ENCODE measurements around the gene MYLK.

Gene MYLK

GRCh38 chr3:123800362-123800682 lies 83.8 kb downstream of the MYLK start:
- intact Hi-C loops (cut with DNase I) = no loop called here

DNA sequence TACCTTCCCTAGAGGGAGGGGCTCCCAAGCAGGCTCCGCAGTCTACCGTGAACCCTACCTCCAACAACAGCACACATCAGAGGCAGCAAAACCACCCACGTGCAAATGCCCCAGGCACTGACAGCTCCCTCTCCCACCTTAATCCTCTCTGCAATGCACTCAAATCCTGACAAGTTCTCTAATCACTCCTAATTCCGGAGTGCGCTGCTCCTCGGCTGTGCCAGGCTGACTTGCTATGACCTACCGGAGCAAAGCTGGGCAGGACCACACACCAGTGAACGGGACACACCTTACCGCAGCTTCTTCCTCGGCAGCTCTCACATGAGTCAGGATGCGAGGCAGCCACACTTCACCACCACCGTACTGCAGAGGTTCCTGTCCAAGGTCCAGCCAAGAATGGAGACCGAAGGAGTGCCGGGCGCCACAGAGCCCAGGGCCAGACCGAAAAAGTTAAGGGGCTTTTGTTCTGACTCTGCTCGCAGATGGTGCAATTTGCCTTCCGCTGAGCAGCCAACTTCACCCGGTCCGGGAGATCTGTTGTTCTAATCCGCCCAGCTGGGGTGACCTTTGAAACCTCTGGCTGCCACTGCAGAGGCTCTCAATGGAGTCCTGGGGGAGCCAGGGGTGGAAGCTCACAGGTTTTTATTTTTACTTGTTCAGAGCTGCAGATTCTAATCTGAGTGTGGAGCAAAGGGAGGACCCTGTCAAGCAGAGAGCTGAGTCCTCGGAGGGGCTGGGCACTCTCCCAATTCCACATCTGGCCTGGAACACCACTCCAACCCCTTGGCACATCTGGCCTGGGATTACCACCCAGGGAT lies 84.4 kb downstream of the MYLK start:
- intact Hi-C loops (cut with DNase I) = no loop called here
- DNase-seq = peak in 4 of 42 donors; percentile 1 to 6 (median 4)

More at GRCh38 chr3:123800362-123800682, 83.8 kb downstream of the MYLK start:
- no peak for DNase-seq

- intact Hi-C loops (cut with DNase I) = no loop called here
- DNase-seq = no peak
These were observed 85.6 kb downstream of the MYLK start for GRCh38 chr3:123798550-123798949.

GRCh38 chr3:123795471-123796251 lies 88.5 kb downstream of the MYLK start:
- DNase-seq = no peak
- intact Hi-C loops (cut with DNase I) = no loop called here

DNA sequence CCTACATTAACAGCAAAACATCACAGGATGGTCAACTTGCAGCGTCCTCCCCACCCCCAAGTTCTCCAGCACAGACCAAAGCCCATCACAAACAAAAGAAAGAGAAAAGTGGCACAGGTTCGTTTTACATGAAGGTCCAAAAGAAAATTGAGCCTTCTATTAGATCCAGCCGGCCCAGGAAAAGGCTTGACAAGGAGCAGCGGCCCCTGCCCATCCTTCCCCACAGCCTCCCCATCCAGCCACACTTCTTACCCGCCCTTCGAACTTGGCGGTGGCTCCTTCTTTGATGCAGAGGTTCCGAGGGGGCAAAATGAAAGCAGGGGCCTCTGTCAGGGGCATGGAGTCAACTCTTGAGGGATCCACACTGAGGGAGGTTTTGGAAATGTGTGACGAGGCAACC lies 90.7 kb downstream of the MYLK start:
- intact Hi-C loops (cut with DNase I) = no loop called here
- no peak for DNase-seq

- no peak for DNase-seq
These were observed 91.5 kb downstream of the MYLK start for GRCh38 chr3:123792473-123793201.

DNA sequence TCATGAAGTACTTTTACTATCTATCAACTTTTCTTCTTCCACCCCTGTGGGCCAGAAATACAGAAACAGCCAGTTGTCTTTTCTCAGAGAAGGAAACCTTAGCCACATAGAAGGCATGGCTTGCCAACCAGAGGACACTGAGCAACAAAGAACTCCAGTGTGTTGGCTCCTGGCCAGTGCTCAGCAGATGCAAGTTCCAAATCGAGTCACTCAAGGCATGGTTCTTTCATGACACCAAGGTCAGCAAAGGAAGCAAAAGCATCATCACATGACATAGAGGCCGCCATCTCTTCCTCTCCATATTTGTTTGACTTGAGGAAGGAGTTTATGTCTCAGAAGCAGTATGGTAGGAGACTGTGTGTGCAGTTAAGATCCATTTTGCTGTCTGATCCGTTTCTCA lies 92.2 kb downstream of the MYLK start:
- intact Hi-C loops (cut with DNase I) = no loop called here
- DNase-seq = peak in 19 of 42 donors; percentile 9 to 63 (median 30)

More at GRCh38 chr3:123792473-123793201, 91.5 kb downstream of the MYLK start:
- intact Hi-C loops (cut with DNase I) = no loop called here

GRCh38 chr3:123791417-123791816 lies 92.7 kb downstream of the MYLK start:
- no peak for DNase-seq
- intact Hi-C loops (cut with DNase I) = no loop called here

GRCh38 chr3:123791073-123791370 lies 93.1 kb downstream of the MYLK start:
- intact Hi-C loops (cut with DNase I) = no loop called here

DNA sequence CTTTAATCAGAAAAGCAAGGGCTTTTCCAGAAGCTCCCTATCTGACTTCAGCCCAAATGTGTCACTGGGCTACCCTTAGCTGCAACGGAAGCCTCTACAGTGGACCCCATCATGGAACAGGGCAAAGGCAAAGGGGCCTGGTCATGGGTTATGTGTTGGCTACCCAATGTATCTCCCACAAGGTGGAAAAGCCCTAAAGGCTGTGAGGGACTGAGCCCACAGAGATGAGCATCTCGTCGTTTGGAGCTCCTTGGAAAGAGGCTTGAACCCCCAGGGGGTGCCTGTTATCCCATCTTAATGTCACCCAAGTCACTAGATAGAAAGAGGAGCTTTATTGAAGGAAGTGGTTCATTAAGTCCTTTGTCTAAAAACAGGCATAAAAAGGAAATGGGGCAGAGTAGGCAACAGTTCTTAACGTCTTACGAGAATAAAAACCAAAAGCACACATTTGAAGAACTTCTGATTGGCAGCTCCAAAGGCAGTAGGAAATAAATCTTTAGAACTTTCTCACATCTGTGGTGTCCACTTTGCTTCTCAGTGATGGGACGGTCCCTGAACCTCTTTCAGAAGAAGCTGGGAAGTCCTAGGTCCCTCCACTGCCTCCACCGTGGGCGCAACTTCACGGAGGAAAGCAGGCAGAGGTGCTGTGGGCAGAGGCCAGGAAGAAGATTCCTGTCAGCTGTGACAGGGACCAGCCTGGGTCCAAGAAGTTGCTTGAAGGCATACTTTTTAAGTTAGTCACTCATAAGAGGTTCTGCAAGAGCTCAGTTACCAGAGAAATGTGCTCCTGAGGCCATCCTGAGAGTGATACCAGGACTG lies 93.7 kb downstream of the MYLK start:
- intact Hi-C loops (cut with DNase I) = no loop called here
- DNase-seq = no peak

More at GRCh38 chr3:123791073-123791370, 93.1 kb downstream of the MYLK start:
- DNase-seq = no peak

DNA sequence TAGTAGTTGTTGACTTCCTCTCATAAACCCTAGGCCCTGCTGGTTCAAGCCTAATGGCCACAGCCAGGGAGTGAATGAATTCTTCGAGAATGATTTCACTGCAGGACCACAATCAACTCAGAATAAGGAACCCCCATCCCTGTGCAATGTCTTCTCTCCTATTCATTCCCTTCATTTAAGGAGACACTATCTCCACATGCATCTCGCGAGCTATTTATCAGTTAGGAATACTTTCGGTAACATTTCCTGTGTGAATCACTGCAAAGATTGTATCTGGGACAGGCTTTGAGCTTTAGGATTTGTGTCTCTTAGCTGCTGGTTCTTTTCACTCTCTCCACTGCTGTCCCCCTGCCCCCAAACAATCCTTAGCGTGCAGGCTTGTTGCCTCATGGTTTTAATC lies 94.4 kb downstream of the MYLK start:
- intact Hi-C loops (cut with DNase I) = no loop called here

GRCh38 chr3:123789160-123789559 lies 95.0 kb downstream of the MYLK start:
- DNase-seq = no peak
- intact Hi-C loops (cut with DNase I) = no loop called here

More for the DNA sequence above, 94.4 kb downstream of the MYLK start:
- no peak for DNase-seq

- intact Hi-C loops (cut with DNase I) = no loop called here
- DNase-seq = no peak
These were observed 95.4 kb downstream of the MYLK start for GRCh38 chr3:123788710-123789109.

DNA sequence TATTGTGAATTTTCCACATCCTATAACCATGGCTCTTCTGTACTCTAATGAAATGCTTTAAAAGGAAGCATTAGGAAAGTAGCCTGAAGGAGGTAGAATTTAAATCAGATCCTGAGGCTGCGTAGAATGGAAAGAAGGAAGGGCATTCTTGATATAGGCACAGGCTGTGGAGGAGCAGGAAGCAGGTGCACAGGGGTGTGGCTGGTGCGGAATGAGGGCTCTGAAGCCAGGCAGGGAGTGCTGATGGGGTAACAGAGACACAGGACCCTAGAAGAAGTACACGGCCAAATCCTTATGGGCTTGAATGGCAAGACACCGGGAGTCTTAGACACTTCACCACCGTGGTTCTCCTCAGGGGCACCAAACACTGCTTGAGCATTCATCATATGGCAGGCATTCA lies 97.0 kb downstream of the MYLK start:
- intact Hi-C loops (cut with DNase I) = no loop called here
- DNase-seq = no peak

- intact Hi-C loops (cut with DNase I) = no loop called here
- DNase-seq = no peak
These were observed 98.5 kb downstream of the MYLK start for GRCh38 chr3:123785602-123786001.

GRCh38 chr3:123783811-123784210 lies 100.3 kb downstream of the MYLK start:
- DNase-seq = no peak
- intact Hi-C loops (cut with DNase I) = no loop called here

GRCh38 chr3:123783050-123783689 lies 101.0 kb downstream of the MYLK start:
- intact Hi-C loops (cut with DNase I) = no loop called here
- DNase-seq = no peak

- intact Hi-C loops (cut with DNase I) = no loop called here
These were observed 101.6 kb downstream of the MYLK start for GRCh38 chr3:123782488-123782887.

More at GRCh38 chr3:123782488-123782887, 101.6 kb downstream of the MYLK start:
- no peak for DNase-seq

Data from head of caudate nucleus (tissue), 42 donors.